ENCODE measurements around the gene KEL.

The KEL gene

GRCh38 chr7:142948603-142949002 is 13.6 kb downstream of the KEL start:
- DNase-seq (ENCODE audit: insufficient read length, low spot score) (no peak), FAIRE-seq (no peak)
- TF ChIP-seq CTCF (IDR thresholded peaks at IDR 0.05; ENCODE audit: insufficient read depth, missing control alignments): no peak

GRCh38 chr7:142945001-142945400 is 17.2 kb downstream of the KEL start:
- no peak for DNase-seq (ENCODE audit: insufficient read length, low spot score)
- no peak for TF ChIP-seq CTCF (IDR thresholded peaks at IDR 0.05; ENCODE audit: insufficient read depth, missing control alignments)
- no peak for FAIRE-seq

- no peak for DNase-seq (ENCODE audit: insufficient read length, low spot score)
- no peak for TF ChIP-seq CTCF (IDR thresholded peaks at IDR 0.05; ENCODE audit: insufficient read depth, missing control alignments)
- FAIRE-seq: no peak
These were observed 18.4 kb downstream of the KEL start for GRCh38 chr7:142943706-142944268.

- no peak for TF ChIP-seq CTCF (IDR thresholded peaks at IDR 0.05; ENCODE audit: insufficient read depth, missing control alignments)
- FAIRE-seq (no peak), DNase-seq (ENCODE audit: insufficient read length, low spot score) (no peak)
These were observed 19.4 kb downstream of the KEL start for GRCh38 chr7:142942746-142943145.

GRCh38 chr7:142941541-142941940 is 20.6 kb downstream of the KEL start:
- no peak for TF ChIP-seq CTCF (IDR thresholded peaks at IDR 0.05; ENCODE audit: insufficient read depth, missing control alignments)
- FAIRE-seq (no peak), DNase-seq (ENCODE audit: insufficient read length, low spot score) (no peak)

- DNase-seq (ENCODE audit: insufficient read length, low spot score): no peak
- TF ChIP-seq CTCF (IDR thresholded peaks at IDR 0.05; ENCODE audit: insufficient read depth, missing control alignments): no peak
- FAIRE-seq: no peak
These were observed 21.1 kb downstream of the KEL start for GRCh38 chr7:142940966-142941535.

GRCh38 chr7:142939226-142939910 is 22.8 kb downstream of the KEL start, which contains the start of gene LLCFC1:
TSS of gene LLCFC1 (plus strand) at chr7:142939484. CDS start at chr7:142939622, 138 bp downstream.
- FAIRE-seq: no peak
- no peak for TF ChIP-seq CTCF (IDR thresholded peaks at IDR 0.05; ENCODE audit: insufficient read depth, missing control alignments)
- DNase-seq (ENCODE audit: insufficient read length, low spot score): no peak
